DOHH2 (cell line): ENCODE measurements around the gene GMEB1.

Source experiments
- H3F3A ChIP-seq: fragments of 200-600 bp; sonication (generic), shearing (Covaris generic); 2 replicates; pipeline ENCODE4 v1.6.0; 2016; ENCODE audit warnings: antibody characterized with exemption, mild to moderate bottlenecking; ENCODE audit not compliant: control insufficient read depth, insufficient read depth
- H3K27ac ChIP-seq: fragments of 200-600 bp; sonication (generic); 2 replicates; pipeline ENCODE4 v1.5.1; 2014; ENCODE audit warnings: low read depth, mild to moderate bottlenecking, low read length, moderate library complexity
- H3K27me3 ChIP-seq: fragments of 200-600 bp; sonication (generic); 2 replicates; pipeline ENCODE4 v1.6.1; 2014; ENCODE audit warnings: mild to moderate bottlenecking, low read length, mixed read lengths; ENCODE audit not compliant: control insufficient read depth
- H3K36me3 ChIP-seq: fragments of 200-600 bp; sonication (generic); 2 replicates; pipeline ENCODE4 v1.6.1; 2014; ENCODE audit warnings: mild to moderate bottlenecking, low read length, moderate library complexity, mixed read lengths; ENCODE audit not compliant: control insufficient read depth
- H3K4me1 ChIP-seq: fragments of 200-600 bp; sonication (generic); 2 replicates; pipeline ENCODE4 v1.6.1; 2014; ENCODE audit warnings: mild to moderate bottlenecking, low read length, mixed read lengths; ENCODE audit not compliant: control insufficient read depth
- H3K4me2 ChIP-seq: fragments of 200-600 bp; sonication (generic); 2 replicates; pipeline ENCODE4 v1.6.0; 2014; ENCODE audit warnings: mild to moderate bottlenecking, low read length, moderate library complexity
- H3K4me3 ChIP-seq: fragments of 200-600 bp; sonication (generic); 2 replicates; pipeline ENCODE4 v1.5.1; 2014; ENCODE audit warnings: mild to moderate bottlenecking, low read length, mixed read lengths
- H3K79me2 ChIP-seq: fragments of 200-600 bp; sonication (generic); 2 replicates; pipeline ENCODE4 v1.6.1; 2014; ENCODE audit warnings: mild to moderate bottlenecking, low read length, mixed read lengths; ENCODE audit not compliant: control insufficient read depth
- H3K9me2 ChIP-seq: fragments of 200-600 bp; sonication (generic); replicated peaks from 2 replicates; pipeline ENCODE4 v1.6.1; 2014; ENCODE audit warnings: mild to moderate bottlenecking, low read length, mixed read lengths; ENCODE audit not compliant: control insufficient read depth
- H3K9me3 ChIP-seq: fragments of 200-600 bp; sonication (generic); 2 replicates; pipeline ENCODE4 v1.6.1; 2014; ENCODE audit warnings: antibody characterized with exemption, low read length, mixed read lengths; ENCODE audit not compliant: control insufficient read depth, insufficient read depth
- H4K20me1 ChIP-seq: fragments of 200-600 bp; sonication (generic); 2 replicates; pipeline ENCODE4 v1.6.0; 2014; ENCODE audit warnings: low read depth, mild to moderate bottlenecking, antibody characterized with exemption, low read length, moderate library complexity; ENCODE audit not compliant: control insufficient read depth, insufficient read depth
- CTCF ChIP-seq: fragments of 200-600 bp; sonication (generic); IDR thresholded peaks from one replicate; pipeline ENCODE4 v1.5.1; 2014; ENCODE audit warnings: antibody characterized with exemption, mild to moderate bottlenecking, low read depth, low read length; ENCODE audit not compliant: poor library complexity, severe bottlenecking
- EZH2phosphoT487 ChIP-seq: fragments of 200-600 bp; sonication (generic); IDR thresholded peaks from 2 replicates; pipeline ENCODE4 v1.6.1; 2017; ENCODE audit warnings: borderline replicate concordance, mild to moderate bottlenecking, antibody characterized with exemption, low read length, moderate library complexity, mixed read lengths

GMEB1 gene

GRCh38 chr1:28758420-28758819 lies 89.8 kb downstream of the GMEB1 start:
- Histone ChIP-seq H3K27ac (no peak overlapping the region), H3K36me3 (peaks cover 75% of the 10 kb centered on the region), H3F3A (peaks cover 10% of the 10 kb centered on the region; the same call in 1 of the 2 replicates), H3K9me2 (no peaks in the 10 kb centered on the region), H4K20me1 (peaks cover 39% of the 10 kb centered on the region), H3K4me1 (peaks cover 6% of the 10 kb centered on the region; the same call in 1 of the 2 replicates), H3K9me3 (no peaks in the 10 kb centered on the region), H3K4me3 (no peak overlapping the region), H3K79me2 (peaks cover 100% of the 10 kb centered on the region), H3K27me3 (no peaks in the 10 kb centered on the region), H3K4me2 (no peak overlapping the region)
- TF ChIP-seq EZH2phosphoT487: no peak
- no peak for TF ChIP-seq CTCF

GRCh38 chr1:28759257-28759656 lies 90.7 kb downstream of the GMEB1 start:
- Histone ChIP-seq H3K9me2 (no peaks in the 10 kb centered on the region), H3K9me3 (no peaks in the 10 kb centered on the region), H4K20me1 (peaks cover 34% of the 10 kb centered on the region), H3K4me3 (no peak overlapping the region), H3K36me3 (peaks cover 69% of the 10 kb centered on the region), H3K27me3 (no peaks in the 10 kb centered on the region), H3K4me1 (0 out of 2 replicates have a peak, but pooled peaks cover 6% of the 10 kb centered on the region), H3K79me2 (peaks cover 98% of the 10 kb centered on the region), H3K27ac (no peak overlapping the region), H3F3A (peaks cover 10% of the 10 kb centered on the region; the same call in 1 of the 2 replicates), H3K4me2 (no peak overlapping the region)
- TF ChIP-seq CTCF: no peak

- Histone ChIP-seq H3K27ac (no peak overlapping the region), H3K9me3 (no peaks in the 10 kb centered on the region), H3K4me3 (no peak overlapping the region), H3F3A (0 out of 2 replicates have a peak, but pooled peaks cover 2% of the 10 kb centered on the region), H3K9me2 (no peaks in the 10 kb centered on the region), H3K4me1 (no peaks in the 10 kb centered on the region), H3K4me2 (no peak overlapping the region), H3K27me3 (no peaks in the 10 kb centered on the region), H4K20me1 (peaks cover 41% of the 10 kb centered on the region), H3K79me2 (peaks cover 98% of the 10 kb centered on the region), H3K36me3 (peaks cover 68% of the 10 kb centered on the region)
- TF ChIP-seq CTCF: no peak
- TF ChIP-seq EZH2phosphoT487: no peak
These were observed 92.6 kb downstream of the GMEB1 start for GRCh38 chr1:28761189-28761588.
